NCI-H1417 treated with DMSO at 0.1 percent for 48 hours (cell line): ENCODE data around the gene NPAS3.
A peak's percentile ranks its signal among the peaks of the same experiment; 100 is the strongest.

ENCODE experiments used
- DNase-seq: peaks from one replicate; lab custom pipeline; 2025; lab: John Stamatoyannopoulos, UW

NPAS3 gene

DNA sequence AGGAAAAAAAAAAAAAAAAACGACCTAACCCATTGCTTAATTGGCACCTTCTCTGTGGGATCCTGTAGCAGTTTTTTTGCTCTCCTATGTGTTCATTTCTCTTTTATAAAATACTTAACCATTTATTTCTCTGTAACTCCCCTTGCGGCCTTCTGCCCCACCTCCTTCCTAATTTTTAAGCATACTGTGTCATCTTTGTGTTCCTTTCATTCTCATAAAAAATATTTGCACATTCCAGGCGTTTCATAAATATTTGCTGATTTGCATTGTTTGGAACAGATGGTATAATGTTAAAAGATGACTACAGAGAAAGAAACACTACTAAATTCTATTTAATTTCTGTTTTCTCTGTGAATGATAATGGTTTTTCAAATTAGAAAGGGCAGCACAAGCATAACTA lies 77.9 kb downstream of the NPAS3 start:
- DNase-seq: no peak

DNA sequence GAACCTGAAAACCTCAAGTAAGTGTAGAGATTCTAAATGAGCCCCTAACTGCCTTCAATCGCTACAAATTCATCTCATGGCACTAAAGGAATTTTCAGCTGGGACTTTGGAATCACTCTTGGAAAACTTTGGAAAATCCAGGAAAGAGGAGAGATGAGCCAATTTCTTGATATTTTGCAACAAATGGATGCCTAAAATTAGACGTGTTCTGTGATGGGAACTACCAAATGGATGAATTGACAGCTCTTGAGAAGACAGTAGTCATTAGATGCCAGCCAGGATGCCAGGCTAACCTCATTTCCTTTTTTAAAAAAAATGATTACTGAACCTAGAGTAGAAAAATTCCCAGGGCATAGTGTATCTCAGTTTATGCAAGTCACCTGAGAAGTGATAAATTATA lies 78.3 kb downstream of the NPAS3 start:
- no peak for DNase-seq

DNA sequence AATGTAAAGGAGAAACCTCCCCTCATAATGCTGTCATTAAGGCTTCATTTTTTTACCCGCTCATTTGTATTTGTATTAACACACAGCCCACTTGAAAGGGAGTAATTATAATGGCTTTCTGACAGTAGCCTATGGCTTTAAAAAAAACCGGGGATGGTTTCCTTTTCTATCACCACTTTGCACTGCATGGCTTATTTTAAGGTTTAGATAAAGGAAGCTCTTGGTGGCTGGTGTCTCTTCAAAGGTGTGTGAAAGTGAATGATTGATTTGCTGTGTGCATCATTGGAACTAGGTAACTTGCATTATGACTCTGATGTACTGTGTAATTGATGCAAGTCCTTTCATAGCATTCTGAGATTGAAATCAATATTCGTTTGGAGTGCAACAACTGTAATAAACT lies 80.7 kb downstream of the NPAS3 start:
- no peak for DNase-seq

DNA sequence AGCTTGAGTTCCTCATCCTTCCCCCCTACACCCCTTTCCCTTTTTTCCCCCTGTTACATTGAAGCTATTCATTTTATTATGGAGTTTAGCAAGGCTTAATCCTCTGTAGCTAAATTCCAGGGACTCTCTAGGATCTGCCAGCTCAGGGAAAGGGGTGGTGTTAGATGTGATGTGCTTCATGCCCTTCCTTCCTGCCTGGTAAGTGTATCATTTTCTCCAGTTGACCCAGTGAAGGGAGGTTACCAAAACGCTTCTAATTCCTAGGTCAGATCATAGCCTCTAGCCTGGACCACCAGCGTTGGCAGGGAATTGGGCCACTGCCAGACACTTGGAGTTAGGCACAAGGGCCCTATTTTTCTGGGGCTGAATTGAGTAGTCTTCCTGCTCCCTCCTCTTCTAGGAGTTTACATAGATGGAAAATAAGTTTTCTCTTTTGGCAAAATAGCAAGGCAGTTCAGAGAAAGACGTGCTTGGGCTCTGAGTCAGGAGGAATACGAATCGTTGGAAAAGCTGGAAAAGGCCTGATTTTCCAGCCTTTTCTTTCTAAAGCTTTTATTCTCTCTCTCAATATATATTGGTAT lies 88.3 kb downstream of the NPAS3 start:
- DNase-seq: no peak

DNA sequence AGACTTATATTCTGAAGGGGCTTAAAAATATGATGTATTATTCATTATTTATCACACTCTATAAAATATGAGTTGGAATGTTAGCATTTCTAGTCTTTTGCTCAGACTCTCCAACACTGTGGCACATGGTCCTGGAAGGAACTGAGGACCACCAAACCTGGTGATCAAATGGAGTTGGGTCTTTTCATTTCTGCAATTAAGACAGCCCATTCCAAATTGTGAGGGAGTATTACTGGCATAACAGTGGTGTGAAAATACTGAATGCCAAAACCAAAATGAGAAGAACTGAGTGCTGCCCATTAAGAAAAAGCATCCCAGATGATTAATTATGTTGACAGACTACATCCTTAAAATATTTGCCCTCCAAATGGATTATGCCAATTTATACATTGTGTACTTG lies 90.8 kb downstream of the NPAS3 start:
- DNase-seq: no peak

DNA sequence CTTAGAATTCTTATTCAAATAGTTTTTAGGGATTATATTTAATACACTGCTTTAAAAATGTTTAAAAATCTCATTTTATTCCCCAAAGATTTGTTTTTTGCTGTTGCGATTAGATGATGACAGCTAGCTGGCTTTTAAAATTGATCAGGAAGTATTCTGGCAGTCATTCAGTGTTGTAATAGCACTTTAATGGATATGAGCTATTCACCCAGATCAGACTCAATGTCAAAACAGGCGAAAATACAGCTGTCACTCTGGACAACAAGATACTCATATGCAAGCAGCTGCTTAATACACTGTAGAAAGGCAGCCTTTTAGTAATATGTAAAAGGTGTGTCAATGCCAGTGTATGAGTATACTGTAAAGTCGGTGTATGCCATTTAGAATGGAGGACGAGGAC lies 91.7 kb downstream of the NPAS3 start:
- DNase-seq: no peak

DNA sequence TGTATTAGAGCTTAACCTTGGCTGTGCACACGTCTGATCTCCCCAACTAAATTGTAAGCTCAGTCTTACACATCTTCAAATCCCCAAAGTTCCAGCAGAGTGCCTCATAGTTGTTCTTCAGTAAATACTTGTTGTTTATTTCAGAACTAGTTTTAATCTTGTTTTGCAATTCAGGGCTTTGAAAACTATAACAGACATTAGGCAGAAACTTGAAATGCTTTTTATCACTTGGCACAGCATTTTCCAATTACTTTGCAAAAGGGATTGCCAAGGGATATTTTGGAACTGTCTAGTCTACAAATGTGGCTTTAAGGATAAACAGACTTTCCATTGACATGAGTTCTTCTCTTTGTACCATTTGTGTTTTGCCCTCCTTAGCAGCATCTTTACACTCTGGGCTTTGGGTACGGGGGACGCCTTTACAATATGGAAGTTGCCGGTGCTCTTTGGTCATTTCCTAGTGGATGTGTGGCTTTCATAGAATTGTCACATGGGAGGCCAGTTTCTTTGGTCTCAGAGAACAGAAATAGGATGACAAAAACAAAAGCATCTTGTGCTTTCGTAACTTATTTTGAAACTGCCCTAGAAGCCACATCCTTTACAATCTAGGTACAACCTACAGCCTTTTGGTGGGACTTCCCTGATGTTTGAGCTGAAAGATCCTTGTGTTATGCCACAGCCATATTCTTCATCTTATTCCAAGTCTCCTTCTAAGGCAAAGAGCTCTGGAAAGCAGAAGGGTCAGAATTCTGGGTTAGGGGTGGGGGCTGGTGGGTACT lies 96.9 kb downstream of the NPAS3 start:
- no peak for DNase-seq

DNA sequence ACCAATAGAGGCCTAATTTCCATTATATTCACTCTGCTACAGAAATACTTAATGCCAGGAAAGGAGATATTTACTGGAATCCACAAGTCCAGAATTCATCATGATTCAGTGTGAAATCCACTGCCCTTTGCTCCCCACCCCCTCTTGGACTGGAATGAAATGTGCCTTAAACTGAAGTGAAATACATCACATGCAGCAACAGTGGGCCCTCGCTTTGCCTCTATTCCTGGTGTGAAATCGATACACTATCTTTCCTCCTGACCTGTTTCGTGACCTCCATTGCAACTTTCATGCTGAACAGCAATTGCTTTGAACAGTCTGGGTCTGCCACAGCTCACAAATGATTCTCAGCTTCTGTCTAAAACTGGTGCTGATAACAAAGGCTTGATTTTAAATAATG lies 100.6 kb downstream of the NPAS3 start:
- DNase-seq: no peak

DNA sequence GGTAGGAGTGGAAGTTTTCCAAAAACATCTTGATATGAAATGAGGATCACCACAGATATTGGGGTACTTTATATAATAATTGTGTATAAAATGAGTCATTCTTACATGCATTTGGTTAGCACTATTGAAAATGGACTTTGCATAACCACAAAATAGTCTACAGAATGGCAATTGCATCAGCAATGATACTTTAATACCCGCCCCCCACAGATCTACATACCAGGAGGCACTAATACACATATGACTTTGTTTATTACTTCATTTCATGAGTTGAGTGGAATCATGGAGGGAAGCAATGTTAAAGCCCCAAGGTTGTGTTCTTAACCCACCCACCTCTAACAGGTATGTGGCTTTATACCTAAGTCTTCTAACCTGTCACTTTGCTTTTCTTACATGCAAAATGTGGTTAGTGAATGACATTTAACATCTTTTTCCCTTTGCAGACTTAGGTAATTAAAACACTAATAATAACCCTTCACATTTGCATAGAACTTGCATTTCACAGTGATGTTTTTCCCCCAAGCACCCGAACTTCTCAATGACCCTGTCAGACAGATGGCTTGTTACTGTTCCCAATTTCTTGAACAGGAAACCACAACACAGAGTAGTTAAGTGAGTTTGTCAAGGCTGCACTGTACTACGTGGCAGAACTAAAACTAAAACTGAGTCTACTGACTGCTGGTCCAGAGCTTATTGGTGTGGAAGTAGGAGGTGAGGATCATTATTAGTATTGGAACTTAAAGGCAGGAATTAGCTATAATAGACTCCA lies 101.9 kb downstream of the NPAS3 start:
- DNase-seq: no peak

DNA sequence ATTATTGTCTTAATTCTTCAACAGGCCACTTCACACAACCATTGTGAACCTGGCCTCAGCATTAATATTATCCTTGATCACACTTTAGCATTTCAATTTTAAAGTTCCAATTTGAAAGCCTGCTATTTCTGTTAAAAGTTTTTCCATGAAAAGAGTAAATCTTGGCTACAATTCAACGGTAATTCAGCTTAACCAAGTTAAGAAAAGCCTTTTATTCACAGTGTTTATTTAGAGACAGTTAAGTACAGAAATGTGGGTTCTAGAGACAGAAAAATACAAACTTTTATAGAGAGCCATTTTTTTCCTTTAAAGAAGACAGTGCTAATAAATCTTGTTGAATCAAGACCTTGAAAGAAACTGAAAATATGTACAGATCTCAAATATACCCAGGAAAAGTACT lies 103.9 kb downstream of the NPAS3 start:
- no peak for DNase-seq

DNA sequence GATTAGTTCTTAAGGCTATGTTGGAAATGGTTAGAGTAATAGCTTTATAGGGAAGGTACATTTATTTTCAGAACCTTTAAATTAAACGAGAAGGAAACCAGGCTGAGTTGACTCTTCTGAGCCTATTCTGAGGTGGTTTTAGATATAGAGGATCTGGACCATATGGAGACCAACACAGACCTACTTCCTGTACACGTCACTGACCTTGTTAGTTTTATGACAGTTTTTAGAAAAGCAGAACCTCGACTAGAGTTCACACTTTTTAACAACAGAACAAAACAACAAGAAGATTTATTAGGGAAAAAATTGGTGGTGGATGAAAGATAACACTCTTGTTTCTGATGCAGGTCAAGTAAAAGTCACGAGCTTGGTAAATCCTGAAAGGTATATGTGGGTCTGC lies 107.1 kb downstream of the NPAS3 start:
- no peak for DNase-seq

DNA sequence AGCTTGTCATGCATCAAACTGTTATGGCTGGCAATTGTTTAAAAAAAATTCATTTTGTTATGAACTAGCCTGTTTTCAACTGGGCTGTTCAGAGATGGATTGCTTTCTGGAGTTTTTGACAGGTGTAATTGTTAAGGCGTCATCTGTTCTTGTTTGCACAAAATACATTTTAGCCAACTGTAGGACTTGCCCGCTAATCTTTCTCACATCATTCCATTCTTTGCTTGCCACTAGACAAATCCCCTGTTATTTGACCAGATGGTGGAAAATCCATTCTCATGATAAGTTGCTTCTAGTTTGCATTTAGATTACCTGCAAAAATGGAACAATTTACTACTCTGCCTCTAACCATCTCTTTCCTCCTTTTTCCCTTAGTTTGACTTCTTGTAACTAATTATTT lies 114.3 kb downstream of the NPAS3 start:
- DNase-seq: peak; percentile 98

DNA sequence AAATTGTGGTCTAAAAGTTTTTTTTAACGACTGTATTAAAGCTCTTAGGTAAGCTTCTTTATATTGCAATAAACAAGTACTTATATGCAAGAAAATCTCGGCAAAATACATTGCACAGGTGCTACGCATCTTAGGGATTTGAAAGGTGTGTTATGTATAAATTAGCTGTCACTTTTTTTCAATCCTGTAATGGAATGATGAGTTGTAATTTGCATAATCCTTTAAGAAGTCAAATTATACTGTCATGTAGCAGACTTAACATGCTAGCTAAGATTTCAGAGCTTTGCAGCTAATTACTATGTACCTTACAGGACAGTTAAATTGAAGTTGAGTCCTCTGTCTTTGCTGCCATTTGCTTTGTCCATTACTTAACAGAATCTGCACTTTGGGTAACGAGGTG lies 117.5 kb downstream of the NPAS3 start:
- DNase-seq: no peak

DNA sequence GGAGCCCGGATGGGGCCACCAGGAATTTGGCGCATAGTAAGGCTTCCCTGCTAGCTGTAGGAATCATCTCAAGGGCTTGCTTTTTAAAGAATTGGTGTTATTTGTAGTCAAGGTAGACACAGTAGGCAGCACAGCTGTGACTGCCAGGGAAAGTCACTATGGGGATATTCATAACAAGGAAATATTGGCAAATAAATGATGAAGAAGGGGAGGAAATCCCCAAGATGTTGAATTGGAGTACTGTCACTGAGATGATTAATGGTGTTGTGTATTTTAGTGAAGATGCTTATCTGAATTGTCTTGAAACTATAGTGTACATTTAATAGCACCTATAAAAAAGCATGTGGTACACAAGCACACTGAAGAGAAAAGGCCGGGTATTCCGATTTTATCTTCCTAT lies 118.9 kb downstream of the NPAS3 start:
- DNase-seq: peak; percentile 60

DNA sequence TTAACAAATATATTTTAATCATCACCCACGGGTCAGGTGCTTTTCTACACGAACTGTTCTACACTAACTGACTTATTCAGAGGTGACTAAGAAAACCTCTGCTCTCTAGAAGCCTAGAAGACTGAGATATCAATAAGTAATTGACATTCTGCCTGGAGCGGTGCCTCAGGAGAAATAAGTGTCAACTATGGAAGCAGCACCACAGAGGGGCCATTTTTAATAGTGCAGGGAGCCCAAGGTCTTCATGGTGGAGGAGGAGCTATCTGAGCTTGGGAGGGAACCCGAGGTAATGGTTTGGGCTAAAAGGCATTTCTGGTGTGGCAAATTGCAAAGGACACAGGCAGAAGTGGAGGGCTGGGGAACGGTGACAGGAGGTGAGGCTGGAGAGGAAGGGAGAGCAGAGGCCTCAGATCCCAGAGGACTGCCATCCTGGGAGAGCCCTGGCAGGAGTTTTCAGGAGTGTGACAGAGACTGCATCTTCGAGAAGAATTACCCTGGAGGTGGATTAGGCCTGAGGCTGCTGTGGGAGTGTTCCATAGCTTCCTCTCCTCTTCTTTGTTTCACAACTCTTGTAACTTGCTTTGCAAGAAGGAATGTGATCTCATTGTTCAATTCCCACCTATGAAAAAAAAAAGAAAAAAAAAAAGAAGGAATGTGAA lies 123.1 kb downstream of the NPAS3 start:
- no peak for DNase-seq

DNA sequence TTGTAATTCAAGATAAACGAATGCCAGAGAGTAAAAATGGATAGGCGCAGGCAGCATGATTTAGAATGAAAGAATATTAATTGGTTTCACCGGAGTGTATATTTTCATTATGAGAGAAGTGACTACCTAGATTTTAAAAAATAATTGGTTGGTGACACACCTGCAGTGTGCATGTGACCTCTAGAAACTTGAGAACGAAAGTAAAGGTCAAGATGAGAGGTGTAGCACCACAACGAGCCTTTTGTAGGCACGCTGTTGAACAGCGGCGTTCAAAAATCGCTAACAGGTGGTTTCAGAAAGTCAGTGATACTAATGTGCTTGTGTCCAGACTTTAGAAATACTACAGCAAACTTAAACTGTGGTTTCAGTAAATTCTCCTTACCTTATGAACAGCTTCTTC lies 123.8 kb downstream of the NPAS3 start:
- DNase-seq: no peak

DNA sequence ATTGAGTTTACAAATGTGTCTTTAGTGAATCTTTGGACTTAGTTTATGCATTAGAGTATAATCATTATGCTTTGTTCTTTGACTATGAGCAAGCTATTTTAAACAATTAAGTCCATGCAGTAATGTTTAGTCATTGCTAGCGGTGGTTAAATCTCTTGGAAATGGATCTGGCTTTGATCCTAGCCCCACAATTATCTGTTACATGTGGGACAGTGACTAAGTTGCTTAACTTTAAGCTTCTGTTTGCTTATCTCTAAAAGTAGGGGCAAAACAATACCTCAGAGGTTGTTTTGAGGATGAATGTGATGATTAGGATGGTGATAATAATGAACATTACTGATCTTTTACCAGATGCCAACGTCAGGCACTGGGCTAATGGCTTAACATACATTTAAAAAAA lies 124.2 kb downstream of the NPAS3 start:
- no peak for DNase-seq

DNA sequence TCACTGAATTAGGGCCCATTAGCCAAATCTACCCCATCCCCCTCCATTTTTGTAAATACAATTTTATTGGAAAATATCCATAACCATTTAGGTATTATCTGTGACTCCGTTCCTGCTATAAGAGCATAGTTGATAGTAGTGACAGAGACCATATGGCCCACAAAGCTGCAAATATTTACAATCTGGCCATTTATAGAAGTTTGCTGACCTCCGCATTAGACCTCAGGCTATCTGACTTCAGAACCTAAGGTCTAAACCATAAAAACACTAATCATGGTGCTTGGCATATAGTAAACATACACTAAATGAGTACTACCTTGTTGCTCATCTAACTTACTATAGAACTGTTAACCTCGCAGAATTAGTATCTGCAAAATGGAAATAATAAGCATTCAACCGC lies 124.8 kb downstream of the NPAS3 start:
- DNase-seq: no peak

DNA sequence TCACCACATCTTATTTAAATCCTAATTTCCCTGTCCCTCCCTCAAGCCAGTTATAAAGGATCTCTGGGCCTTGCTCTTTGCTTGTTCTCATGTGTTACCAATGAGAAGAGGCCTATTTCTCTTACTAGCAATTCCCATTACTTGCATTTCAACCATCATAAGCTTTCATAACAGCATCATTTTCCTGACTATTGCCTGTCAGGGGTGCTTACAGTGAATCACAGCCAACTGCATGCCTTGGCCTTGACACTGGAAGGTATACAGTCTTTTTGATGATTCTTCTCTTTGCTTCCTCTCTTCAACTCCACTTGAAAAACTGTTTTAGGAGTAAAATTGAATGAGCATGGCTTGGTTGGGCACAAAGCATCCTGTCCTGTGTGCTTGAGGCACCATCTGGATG lies 127.0 kb downstream of the NPAS3 start:
- DNase-seq: no peak

DNA sequence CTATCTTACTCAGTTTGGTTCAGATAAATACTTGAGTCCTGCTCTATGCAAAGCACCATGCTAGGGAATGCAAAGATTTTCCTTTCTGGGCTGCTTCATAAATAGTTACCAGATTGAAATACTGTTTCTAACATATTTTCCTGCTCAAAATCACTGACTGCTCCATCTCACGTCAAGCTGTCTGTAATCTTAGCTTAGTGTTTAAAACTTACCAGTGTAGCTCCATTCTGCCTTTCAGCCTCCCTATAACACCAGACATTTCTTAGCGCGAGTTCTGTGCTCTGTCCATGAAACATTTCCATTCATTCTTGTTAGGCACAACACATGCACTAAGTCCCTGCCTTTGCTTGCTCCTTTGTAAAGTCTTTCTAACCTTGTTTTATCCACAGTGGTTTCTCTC lies 129.4 kb downstream of the NPAS3 start:
- DNase-seq: no peak

DNA sequence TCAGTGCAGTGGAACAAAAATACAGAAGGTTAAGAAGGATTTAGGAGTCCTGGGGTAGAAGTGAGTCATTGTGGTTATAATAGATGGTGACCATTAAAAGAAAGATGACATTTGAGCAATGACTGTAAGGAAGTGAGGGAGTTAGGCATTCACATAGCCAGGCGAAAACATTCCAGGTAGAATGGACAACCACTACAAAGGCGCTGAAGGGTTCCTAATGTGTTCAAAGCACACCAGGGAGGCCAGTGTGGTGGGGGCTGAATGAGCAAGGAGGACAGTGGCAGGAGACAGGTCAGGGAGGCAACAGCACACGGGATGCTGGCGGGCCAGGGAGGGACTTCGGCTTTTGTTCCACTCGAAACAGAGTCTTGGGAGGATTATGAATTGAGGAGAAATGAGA lies 129.9 kb downstream of the NPAS3 start:
- DNase-seq: no peak

DNA sequence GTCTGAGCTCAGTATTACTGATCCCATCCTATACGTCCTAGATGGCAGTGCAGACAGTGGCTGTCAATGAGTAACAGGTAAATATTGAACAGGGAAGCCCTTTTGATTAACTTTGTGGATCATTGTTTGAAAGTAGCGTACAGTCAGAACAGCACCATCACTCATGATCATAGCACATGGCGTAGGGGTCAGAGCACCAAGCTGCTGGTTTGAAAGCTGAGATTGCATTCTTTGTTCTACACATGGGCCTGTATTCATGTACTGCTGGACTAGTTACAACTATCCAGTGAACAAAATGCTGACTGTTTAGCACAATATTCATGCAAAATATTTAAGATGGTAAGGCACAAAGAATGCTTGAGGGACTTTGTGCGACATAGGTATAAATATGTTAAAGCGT lies 131.8 kb downstream of the NPAS3 start:
- DNase-seq: no peak

DNA sequence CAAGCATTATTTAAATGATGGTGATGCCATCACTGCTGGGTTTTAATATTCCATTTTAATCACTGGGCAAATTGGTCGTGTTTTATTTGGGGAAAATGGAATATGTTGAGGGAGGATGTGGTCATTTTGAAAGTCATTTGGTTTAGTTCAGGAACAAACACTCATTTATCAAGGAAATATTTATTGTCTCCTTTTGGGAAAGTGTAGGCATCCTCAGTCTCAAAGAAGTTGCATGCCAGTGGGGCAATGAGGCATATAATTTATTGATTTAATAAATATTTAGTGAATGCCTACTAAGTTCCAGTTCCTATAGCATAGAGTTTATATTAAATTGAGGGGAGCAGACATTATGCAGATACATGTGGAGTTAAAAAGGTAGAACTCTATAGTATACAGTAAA lies 134.3 kb downstream of the NPAS3 start:
- no peak for DNase-seq
